ENCODE measurements around the gene VAMP2.
"Not testable (repeated sequence)": the region's sequence is repeated elsewhere in the genome, so short reads cannot be mapped to it uniquely, and the experiment has no call there.

Gene VAMP2

DNA sequence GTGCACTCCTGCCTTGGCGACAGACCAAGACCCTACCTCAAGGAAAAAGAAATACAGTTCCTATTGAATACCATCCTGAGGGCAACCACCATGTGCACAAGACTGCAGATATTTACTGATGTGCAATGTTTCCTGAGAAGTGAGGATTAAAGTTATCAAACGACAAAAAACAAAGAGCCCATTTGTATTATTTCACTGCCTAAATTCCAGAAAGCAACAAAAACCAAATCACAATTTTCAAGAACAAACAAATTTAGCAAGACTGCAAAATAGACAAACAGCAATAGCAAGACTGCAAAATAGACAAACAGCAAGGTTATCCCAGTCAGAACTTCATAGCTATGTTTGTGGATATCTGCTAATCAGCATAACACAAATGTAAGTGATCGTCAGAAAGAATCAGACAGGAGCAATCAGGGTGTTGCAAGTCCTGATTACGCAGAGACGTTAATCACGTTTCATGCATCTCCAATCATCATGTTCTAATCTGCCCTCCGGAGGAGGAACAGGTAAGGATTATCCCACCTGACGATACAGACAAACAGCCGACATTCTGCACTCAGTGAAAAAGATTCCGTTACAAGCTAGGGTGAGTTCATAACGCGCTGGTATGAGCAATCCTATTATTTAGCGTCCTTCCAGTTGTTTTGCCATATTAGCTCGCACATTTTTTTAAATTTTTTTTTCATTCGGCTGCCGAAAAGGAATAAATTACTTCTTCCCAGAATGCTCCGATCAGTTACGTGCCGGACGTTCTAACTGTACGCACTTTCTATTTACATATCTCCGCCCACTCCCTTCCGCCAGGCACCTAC is 10.5 kb upstream of the VAMP2 start:
- peak overlapping the region; percentile 67 for H3K4me3 ChIP-seq (ENCODE audit: low read length)
- TF ChIP-seq, protein P1, sequence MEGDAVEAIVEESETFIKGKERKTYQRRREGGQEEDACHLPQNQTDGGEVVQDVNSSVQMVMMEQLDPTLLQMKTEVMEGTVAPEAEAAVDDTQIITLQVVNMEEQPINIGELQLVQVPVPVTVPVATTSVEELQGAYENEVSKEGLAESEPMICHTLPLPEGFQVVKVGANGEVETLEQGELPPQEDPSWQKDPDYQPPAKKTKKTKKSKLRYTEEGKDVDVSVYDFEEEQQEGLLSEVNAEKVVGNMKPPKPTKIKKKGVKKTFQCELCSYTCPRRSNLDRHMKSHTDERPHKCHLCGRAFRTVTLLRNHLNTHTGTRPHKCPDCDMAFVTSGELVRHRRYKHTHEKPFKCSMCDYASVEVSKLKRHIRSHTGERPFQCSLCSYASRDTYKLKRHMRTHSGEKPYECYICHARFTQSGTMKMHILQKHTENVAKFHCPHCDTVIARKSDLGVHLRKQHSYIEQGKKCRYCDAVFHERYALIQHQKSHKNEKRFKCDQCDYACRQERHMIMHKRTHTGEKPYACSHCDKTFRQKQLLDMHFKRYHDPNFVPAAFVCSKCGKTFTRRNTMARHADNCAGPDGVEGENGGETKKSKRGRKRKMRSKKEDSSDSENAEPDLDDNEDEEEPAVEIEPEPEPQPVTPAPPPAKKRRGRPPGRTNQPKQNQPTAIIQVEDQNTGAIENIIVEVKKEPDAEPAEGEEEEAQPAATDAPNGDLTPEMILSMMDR (conservative IDR thresholded peaks at IDR 0.05; ENCODE audit: low read length) = no peak
- peak; percentile 95 for DNase-seq (ENCODE audit: low read depth)

DNA sequence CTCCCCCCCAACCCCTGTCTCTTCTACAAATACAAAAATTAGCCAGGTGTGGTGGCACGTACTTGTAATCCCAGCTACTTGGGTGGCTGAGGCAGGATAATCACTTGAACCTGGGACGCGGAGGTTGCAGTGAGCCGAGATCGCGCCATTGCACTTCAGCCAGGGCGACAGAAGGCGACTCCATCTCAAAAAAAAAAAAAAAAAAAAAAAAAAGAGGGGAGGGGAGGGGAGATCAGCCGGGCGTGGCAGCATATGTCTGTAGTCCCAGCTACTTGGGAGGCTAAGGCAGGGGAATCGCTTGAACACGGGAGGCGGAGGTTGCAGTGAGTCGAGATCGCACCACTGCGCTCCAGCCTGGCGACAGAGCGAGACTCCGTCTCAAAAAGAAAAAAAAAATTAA is 7.4 kb upstream of the VAMP2 start:
- H3K4me3 ChIP-seq (ENCODE audit: low read length); DNase-seq (ENCODE audit: low read depth): not testable (repeated sequence)

DNA sequence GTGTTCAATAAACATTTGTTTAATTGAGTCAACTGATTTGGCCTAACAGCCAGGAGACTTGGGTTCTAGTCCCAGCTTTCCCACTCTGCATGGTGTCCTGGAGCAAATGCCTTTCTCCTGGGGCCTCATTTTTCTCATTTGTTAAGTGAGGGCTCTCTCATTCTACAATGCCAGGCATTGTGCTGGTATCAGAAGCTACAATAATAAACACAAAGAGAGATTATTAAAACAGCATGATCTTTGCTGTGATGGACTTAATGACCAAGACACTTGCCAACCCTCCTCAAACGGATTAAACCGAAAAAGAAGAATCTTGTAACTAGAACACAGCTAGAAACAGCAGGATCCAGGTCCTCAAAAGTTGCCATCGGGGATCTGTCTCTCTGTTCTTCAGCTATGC is 4.8 kb upstream of the VAMP2 start:
- no peak overlapping the region for H3K4me3 ChIP-seq (ENCODE audit: low read length)
- TF ChIP-seq, protein P1 (conservative IDR thresholded peaks at IDR 0.05; ENCODE audit: low read length) = no peak
- no peak for DNase-seq (ENCODE audit: low read depth)

DNA sequence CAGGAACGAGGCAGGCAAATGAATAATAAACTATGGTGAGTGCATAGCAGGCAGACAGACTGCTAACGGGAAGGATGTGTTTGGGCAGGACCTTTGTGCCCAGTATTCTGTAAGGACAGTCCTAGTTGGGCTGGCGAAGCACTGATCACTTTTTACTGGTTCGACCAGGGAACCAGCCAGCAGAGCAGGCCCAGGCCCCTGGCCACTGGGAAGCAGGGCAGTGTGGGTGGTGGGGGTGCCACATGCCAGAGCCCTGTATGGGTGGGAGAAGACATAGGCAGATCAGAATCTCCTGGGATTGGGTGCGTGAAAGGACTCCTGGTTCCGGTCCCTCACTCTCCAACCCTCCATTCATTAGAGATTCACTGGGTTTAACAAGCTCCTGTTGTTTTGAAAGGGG is 4.0 kb upstream of the VAMP2 start:
- DNase-seq (ENCODE audit: low read depth) = no peak
- no peak overlapping the region for H3K4me3 ChIP-seq (ENCODE audit: low read length)

DNA sequence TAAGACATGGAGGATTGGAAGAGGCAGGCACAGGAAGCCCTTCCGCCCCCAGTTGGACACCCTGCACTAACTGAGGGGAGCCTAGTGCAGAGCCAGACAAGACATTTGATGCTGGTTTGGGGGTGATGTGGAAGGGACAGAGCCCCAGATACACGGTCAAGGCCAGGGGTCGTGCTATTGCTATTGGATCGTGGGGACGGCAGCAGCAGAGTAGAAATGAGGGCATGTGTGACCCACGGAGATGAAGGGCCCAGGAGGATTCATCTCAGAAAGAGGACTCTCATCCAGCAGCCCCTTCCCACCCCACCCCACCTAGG is 2.0 kb upstream of the VAMP2 start:
- no peak overlapping the region for H3K4me3 ChIP-seq (ENCODE audit: low read length)
- TF ChIP-seq, protein P1 (conservative IDR thresholded peaks at IDR 0.05; ENCODE audit: low read length) = no peak
- no peak for DNase-seq (ENCODE audit: low read depth)

More for the DNA sequence above, 4.0 kb upstream of the VAMP2 start:
- TF ChIP-seq, protein P1 (conservative IDR thresholded peaks at IDR 0.05; ENCODE audit: low read length) = no peak

DNA sequence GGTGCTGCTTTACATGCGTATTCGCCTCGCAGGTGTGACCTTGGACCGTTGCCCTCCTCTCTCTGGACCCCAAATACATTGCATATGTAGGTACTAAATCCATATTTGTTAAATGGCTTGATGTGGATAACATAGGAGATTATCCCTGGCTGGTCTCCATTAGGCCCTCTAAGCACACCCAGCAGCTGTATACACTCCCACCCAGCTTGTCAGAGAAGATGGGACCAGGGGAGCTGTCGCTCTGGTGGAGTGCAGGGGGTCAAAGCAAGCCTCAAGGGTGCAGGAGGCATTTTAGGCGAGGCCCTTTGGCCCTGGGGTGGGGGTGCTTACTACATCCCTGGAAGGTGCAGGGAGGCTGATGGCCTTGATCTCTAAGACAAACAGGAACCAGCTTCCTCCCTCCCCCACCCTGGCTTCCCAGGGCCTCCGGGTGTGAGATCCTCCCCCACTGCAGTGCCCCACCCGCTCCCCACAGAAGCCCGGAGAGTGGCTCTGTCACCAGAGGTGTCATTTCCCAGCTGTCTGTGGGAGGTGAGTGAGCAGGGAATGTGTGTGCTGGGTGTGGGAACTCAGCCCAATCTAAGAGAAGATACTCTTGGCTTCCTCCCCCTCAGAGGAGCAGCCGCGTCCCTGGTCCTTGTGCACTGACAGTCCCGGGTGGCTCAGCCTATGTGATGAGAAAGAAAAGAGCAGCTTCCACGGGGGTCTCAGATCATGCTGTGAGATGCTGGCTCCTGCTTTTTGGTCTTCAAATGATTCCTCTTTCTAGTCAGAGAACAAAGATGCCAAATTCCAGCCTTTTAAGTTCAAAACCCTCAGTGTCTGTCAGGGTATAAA is 1.4 kb upstream of the VAMP2 start:
- TF ChIP-seq, protein P1 (conservative IDR thresholded peaks at IDR 0.05; ENCODE audit: low read length) = no peak
- H3K4me3 ChIP-seq (ENCODE audit: low read length) = peak overlapping the region; percentile 9; the same call in 1 of the 2 replicates
- DNase-seq (ENCODE audit: low read depth) = peak; percentile 65

DNA sequence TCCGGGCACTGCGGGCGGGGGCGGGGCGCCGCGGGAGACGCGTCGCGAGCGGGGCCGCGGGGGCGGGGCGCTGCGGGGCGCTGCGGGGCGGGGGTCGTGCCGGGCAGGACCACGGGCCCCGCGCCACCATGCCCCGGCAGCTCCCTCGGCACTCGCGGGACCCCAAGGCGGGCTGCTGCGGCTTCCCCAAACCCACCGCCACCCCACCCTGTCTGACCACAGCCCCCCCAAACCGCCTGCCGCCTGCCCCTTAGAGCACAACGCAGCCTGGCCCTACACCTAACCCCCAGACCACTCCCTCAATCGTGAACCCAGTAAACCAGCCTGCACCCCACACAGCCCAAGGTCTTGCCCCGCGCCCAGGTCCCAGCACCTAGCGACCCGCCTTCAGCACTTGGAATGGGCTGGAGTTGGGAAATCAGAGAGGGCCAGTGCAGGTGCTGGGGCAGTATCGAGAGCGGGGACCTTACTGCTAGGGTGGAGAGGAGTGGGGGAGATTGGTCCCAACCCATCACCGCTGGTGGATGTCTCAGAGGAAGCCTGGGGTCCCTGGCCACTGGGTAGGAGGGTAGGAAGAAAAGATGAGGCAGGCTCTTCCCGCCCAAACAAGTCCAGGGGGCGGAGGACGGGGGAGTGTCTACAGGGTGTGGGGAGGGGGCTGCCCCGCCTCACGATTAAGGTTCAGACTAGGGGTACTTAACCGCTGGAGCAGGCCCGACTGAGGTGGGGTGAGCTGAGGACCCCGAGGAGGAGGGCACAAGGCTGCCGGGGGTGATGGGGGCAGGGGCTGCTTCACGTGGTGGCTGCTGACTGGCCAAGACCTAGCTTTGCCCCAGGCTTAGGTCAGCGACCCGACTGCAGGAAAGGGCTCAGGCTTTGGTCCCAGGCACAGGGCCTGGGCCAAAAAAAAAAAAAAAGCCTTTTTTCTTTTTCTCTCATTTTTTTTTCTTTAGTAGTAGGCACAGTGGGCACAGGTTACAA is 539 bp upstream of the VAMP2 start:
- peak overlapping the region; percentile 66 for H3K4me3 ChIP-seq (ENCODE audit: low read length)
- no peak for DNase-seq (ENCODE audit: low read depth)
- TF ChIP-seq, protein P1 (conservative IDR thresholded peaks at IDR 0.05; ENCODE audit: low read length) = no peak

Measured in AG10803 (cell line).